GM13977 (cell line): ENCODE data around the gene CDH13.

Source experiments
- DNase-seq: peaks from one replicate; pipeline ENCODE4 v3.0.0; 2012; ENCODE audit warnings: low spot score
- in situ Hi-C: fragments of 300-500 bp; cut with MboI; formaldehyde crosslinking; loops from one replicate; pipeline ENCODE4 v1.12.0; 2022; ENCODE audit warnings: low sequenced_read_pairs, low pct_unique_long_range_greater_than_20kb, mixed read lengths, inconsistent platforms; ENCODE audit not compliant: unreplicated experiment
- TF ChIP-seq, protein P1 (sequence below): IDR thresholded peaks from 2 replicates; pipeline ENCODE4 v1.5.1; 2012; ENCODE audit warnings: mild to moderate bottlenecking, control low read depth; ENCODE audit not compliant: insufficient read depth; ENCODE audit errors: extremely low read depth, missing control alignments

The CDH13 gene

DNA sequence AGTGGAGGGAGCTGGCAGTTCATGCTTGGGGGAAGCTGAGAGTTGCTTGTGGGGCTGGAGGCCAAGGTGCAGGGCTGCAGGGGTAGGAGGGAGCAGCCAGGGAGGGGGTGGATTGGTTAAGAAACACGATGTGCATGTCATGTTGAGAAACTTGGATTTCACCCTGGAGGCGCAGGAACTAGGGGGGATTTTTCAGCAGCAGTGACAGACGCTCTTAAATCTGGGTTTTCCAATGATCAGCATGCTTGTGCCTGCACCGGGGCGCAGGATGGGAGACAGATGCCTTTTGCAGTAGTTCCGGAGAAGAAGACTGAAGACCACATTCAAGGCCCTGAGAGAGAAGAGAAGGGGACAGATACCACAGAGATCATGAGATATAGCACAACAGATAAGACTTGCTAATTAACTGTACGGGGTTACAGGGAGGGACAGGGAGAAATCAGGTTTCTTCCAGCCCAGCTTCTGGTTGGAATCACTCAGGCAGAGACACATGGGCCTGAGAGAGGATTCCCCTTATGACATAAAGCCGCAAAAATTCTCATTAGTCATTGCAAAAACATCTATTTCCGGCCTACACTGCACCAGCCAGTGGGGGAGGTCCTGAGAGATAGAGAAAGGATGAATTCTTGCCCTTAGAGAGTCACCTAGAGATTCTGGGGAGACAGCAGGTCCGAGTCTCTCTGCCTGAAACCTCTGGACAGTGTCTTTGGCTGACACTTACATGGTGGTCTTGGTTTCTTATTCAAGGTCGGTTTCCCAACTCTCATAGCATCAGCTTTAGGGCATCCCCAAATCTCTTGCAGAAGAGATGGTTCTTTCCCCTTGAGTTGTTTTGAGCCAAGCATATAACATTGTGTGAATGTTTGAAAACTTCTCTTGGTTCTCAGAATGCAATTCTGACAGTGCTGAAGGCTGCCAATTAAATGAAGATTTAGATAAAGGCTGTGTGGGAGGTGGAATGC is 27.1 kb downstream of the CDH13 start:
- DNase-seq = peak; percentile 41
- in situ Hi-C loops = no loop called here
- TF ChIP-seq, protein P1, sequence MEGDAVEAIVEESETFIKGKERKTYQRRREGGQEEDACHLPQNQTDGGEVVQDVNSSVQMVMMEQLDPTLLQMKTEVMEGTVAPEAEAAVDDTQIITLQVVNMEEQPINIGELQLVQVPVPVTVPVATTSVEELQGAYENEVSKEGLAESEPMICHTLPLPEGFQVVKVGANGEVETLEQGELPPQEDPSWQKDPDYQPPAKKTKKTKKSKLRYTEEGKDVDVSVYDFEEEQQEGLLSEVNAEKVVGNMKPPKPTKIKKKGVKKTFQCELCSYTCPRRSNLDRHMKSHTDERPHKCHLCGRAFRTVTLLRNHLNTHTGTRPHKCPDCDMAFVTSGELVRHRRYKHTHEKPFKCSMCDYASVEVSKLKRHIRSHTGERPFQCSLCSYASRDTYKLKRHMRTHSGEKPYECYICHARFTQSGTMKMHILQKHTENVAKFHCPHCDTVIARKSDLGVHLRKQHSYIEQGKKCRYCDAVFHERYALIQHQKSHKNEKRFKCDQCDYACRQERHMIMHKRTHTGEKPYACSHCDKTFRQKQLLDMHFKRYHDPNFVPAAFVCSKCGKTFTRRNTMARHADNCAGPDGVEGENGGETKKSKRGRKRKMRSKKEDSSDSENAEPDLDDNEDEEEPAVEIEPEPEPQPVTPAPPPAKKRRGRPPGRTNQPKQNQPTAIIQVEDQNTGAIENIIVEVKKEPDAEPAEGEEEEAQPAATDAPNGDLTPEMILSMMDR = no peak

DNA sequence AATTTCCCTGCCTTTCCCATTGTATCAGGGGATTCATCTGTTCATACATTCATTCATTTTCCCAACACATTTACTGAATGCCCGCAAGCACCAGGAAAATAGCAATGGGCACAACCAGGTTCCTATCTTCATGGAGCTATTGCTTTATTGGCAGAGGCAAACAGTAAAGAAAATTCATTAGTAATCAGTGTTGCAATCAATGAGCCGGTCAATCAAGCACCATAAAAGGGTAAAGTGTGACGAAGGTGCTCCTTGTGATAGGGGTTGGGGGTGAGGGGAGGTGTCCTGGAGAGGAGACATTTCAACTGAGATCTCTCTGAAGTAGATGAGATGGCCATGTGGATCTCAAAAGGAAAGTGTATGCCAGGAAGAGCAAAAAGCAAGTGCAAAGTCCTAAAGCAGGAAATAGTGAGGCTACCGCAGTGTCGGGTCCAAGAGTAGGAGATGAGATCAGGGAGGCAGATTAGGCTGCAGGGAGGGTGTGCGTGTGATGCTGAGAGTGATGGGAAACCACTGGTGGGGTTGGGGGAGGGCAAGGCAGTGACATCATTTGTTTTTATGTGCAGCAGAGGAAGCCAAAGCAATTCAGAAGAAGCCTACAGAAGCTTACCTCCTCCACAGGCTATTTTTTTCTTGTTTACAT is 28.4 kb downstream of the CDH13 start:
- TF ChIP-seq, protein P1 = no peak
- in situ Hi-C loops = no loop called here
- DNase-seq = no peak

DNA sequence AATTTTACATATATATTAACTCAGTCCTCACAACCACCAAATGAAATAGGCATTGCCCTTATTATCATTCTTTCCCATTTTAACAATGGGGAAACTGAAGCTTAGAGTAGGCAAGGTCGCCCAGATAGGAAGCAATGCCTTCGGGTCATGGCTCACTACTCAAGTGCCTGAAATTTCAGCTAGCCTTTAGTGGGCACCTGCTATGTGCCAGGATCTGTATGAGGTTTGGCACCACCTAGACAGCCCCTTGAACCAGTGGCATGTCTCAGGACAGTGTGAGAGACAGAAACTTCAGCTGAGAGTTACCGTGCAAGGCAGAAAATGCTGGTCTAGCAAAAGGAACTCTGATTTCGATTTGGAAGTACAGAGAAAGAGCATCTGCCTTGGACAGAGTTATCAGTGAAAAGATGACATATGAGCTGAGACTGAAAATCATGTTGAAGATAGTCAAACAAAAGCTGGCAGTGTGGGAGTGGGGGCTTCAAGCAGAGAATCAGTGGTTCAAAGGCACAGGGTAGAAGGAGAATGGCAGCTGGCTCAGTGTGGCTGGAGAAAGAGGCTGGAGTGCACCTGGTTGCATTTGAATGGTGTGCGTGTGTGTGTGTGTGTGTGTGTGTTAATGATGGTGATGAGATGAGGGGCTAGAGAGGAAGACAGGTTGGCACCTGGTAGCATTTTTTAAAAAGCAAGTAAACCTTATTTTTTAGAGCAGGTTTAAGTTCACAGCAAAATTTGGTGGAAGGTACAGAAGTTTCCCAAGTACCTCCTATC is 29.1 kb downstream of the CDH13 start:
- no peak for DNase-seq
- TF ChIP-seq, protein P1 = no peak
- in situ Hi-C loops = no loop called here

DNA sequence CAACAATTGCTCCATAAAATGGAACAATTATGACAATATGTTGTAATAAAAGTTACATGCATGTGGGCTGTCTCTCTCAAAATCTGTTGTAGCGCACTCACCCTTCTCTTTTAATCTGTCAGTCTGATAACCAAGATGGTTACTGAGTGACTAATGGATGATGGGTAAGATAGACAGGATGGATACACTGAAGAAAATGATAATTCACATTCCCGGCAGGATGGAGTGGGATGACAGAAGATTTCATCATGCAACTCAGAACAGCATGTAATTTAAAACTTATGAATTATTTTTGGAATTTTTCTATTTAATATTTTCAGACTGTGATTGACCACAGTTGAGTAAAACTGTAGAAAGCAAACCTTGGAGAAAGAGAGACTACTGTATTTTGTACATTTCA is 30.5 kb downstream of the CDH13 start:
- in situ Hi-C loops = no loop called here
- DNase-seq = no peak
- TF ChIP-seq, protein P1 = no peak

DNA sequence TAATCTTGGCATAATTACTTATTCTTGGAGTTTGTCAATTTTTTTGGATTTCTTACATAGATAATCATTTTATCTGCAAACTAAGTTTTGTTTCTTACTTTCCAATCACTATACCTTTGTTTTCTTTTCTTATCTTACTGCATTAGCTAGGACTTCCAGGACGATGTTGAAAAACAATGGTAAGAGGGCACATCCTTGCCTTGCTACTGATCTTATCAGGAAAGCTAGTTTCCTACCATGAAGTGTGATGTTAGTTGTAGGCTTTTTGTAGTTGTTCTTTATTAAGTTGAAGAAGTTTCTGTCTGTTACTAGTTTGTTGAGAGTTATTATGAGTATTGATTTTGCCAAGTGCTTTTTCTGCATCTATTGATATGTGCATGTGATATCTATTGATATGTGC is 31.0 kb downstream of the CDH13 start:
- in situ Hi-C loops = no loop called here
- no peak for DNase-seq
- TF ChIP-seq, protein P1 = no peak

DNA sequence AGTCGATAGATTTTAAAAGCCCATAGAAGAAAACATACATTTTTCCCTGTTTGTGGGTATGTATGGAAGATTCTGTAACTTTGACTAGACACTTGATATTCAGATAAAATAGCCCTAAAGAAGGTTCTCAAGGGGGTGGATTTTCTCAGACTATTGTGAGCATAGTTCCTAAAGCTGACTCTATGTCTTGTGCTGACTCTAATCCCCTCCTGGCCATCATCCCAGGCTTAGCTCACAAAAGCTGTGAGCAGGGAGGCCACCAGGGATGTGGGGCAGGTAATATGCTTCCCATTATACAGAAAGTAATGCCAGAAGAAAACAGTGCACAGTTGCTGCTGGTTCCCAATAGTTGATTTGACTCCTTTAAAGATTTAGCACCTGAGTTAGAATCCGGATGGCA is 32.0 kb downstream of the CDH13 start:
- TF ChIP-seq, protein P1 = no peak
- in situ Hi-C loops = no loop called here
- no peak for DNase-seq
